ENCODE results near the gene PDXP. TPM values are rescaled to one million over a fixed set of nuclear protein-coding genes. Genes with fewer than 3 reads are reported as not detected.

PDXP gene
- total and polyA plus RNA-seq, 7 donors: 9.0 to 37.9 (median 12.9) TPM

GRCh38 chr22:37662039-37662438, 3.5 kb downstream of the PDXP start:
- Histone ChIP-seq H3K36me3 (ENCODE audit: insufficient read depth in 1 of 2, low read depth in 1 of 2) (peaks cover 0 to 15% of the 10 kb centered on the region in 2 donors), H3K9me3 (no peaks in the 10 kb centered on the region), H3K27me3 (ENCODE audit: insufficient read depth in 3 of 3, low read length in 2 of 3) (no peaks in the 10 kb centered on the region), H3K4me3 (no peak overlapping the region), H3K4me1 (peaks cover 40% of the 10 kb centered on the region), H3K27ac (peak overlapping the region; percentile 78)
- 66 to 80% (median 71%) methylated on average over 5 of the region's 5 CpGs for WGBS, 3 donors
- TF ChIP-seq CTCF (IDR thresholded peaks at IDR 0.05): no peak
- DNase-seq (no peak), ATAC-seq (no peak)
- intact Hi-C loops (cut with DNase I): no loop called here

- H3K4me1 ChIP-seq: peaks cover 47% of the 10 kb centered on the region
- peaks cover 0 to 15% of the 10 kb centered on the region in 2 donors for H3K36me3 ChIP-seq (ENCODE audit: insufficient read depth in 1 of 2, low read depth in 1 of 2)
- H3K27me3 ChIP-seq (ENCODE audit: insufficient read depth in 3 of 3, low read length in 2 of 3): no peaks in the 10 kb centered on the region
- WGBS, 3 donors: 42 to 70% (median 46%) methylated on average over 16 of the region's 16 CpGs
- TF ChIP-seq CTCF (IDR thresholded peaks at IDR 0.05): no peak
- peak overlapping the region; percentile 46 for H3K27ac ChIP-seq
- H3K9me3 ChIP-seq: no peaks in the 10 kb centered on the region
- ATAC-seq (peak in 2 of 4 donors; percentile 72), DNase-seq (peak in 1 of 2 donors; percentile 74)
- no peak overlapping the region for H3K4me3 ChIP-seq
- intact Hi-C loops (cut with DNase I): no loop called here
Measured at GRCh38 chr22:37663521-37664140, 5.1 kb downstream of the PDXP start.

- H3K9me3 ChIP-seq: no peaks in the 10 kb centered on the region
- DNase-seq: no peak
- no peak overlapping the region for H3K4me3 ChIP-seq
- H3K27ac ChIP-seq: peak overlapping the region; percentile 36
- H3K36me3 ChIP-seq (ENCODE audit: insufficient read depth in 1 of 2, low read depth in 1 of 2): peaks cover 0 to 15% of the 10 kb centered on the region in 2 donors
- WGBS, 3 donors: 27 to 44% (median 31%) methylated on average over 16 of the region's 16 CpGs
- intact Hi-C loops (cut with DNase I): no loop called here
- peaks cover 44% of the 10 kb centered on the region for H3K4me1 ChIP-seq
- TF ChIP-seq CTCF (IDR thresholded peaks at IDR 0.05): no peak
- no peaks in the 10 kb centered on the region for H3K27me3 ChIP-seq (ENCODE audit: insufficient read depth in 3 of 3, low read length in 2 of 3)
- ATAC-seq: no peak
Measured at GRCh38 chr22:37664249-37665101, 6.0 kb downstream of the PDXP start.

- Histone ChIP-seq H3K4me3 (no peak overlapping the region), H3K4me1 (peaks cover 34% of the 10 kb centered on the region), H3K27me3 (ENCODE audit: insufficient read depth in 3 of 3, low read length in 2 of 3) (no peaks in the 10 kb centered on the region), H3K36me3 (ENCODE audit: insufficient read depth in 1 of 2, low read depth in 1 of 2) (peaks cover 0 to 15% of the 10 kb centered on the region in 2 donors), H3K27ac (no peak overlapping the region), H3K9me3 (no peaks in the 10 kb centered on the region)
- intact Hi-C loops (cut with DNase I): no loop called here
- no peak for ATAC-seq
- no peak for DNase-seq
- no peak for TF ChIP-seq CTCF (IDR thresholded peaks at IDR 0.05)
- WGBS, 3 donors: 89 to 92% (median 90%) methylated on average over 24 of the region's 24 CpGs
Measured at GRCh38 chr22:37665487-37665886, 7.0 kb downstream of the PDXP start.
